Astrocyte of the spinal cord (primary cell): Measurements from ENCODE around the gene MCHR1.
A peak's percentile ranks its signal among the peaks of the same experiment; 100 is the strongest.

ENCODE experiments used
- DNase-seq: peaks from one replicate; pipeline ENCODE4 v3.0.0; 2011; ENCODE audit warnings: low read depth, low spot score
- H3K4me3 ChIP-seq: 2 replicates; pipeline ENCODE4 v1.5.1; 2011; ENCODE audit warnings: low read depth, mild to moderate bottlenecking, low read length, moderate library complexity
- in situ Hi-C: cut with HindIII; loops from 2 replicates; pipeline ENCODE4 v1.10.0; 2017; ENCODE audit warnings: low sequenced_read_pairs
- TF ChIP-seq, protein P1 (sequence below): IDR thresholded peaks from 2 replicates; pipeline ENCODE4 v1.5.1; 2012; ENCODE audit warnings: low read depth, mild to moderate bottlenecking, low read length, inconsistent platforms

MCHR1 gene

DNA sequence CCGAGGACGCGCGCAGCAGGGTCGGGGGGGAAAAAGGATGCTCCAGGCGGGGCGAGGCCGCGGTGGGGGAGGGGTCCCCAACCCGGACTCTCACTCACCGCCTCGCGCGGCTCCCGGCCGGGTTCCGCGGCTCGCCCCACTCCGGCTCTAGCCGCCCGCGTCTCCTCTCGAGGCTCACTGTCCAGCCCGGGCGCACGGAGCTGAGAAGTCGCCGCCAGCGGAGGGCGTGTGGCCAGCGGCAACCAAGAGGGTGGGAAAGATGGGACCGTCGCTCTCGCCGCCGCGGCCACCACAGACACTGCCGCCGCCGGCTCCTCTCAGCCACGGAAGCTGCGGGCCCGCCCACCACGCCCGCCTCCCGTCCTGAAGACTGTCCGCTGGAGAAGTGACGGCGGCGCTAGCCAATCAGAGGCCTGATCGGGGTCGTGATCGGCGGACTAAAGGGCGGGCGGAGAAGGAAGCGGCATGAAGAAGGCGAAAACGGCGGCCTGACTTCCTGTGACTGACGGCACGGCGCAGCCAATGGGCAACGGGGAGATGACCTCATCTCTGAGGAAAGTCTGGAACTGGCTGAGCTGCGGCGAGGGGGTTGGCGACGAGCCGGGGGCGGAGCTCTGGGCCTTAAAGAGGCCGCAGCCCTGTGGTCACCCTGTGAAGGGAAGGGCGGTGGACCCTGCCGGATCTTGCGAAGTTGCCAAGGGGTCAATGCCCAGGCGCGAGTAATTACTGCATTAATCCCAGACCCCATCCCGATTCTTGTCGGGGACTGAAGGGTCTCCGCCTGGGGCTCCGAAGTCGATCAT, 42.7 kb upstream of the MCHR1 start, which contains the start of gene MRTFA:
TSS of gene MRTFA (minus strand) at position 340 of the 803 bp plus-strand sequence.
- peak within 1 kb of the TSS; percentile 92 for H3K4me3 ChIP-seq
- in situ Hi-C loops = no loop called here
- TF ChIP-seq, protein P1, sequence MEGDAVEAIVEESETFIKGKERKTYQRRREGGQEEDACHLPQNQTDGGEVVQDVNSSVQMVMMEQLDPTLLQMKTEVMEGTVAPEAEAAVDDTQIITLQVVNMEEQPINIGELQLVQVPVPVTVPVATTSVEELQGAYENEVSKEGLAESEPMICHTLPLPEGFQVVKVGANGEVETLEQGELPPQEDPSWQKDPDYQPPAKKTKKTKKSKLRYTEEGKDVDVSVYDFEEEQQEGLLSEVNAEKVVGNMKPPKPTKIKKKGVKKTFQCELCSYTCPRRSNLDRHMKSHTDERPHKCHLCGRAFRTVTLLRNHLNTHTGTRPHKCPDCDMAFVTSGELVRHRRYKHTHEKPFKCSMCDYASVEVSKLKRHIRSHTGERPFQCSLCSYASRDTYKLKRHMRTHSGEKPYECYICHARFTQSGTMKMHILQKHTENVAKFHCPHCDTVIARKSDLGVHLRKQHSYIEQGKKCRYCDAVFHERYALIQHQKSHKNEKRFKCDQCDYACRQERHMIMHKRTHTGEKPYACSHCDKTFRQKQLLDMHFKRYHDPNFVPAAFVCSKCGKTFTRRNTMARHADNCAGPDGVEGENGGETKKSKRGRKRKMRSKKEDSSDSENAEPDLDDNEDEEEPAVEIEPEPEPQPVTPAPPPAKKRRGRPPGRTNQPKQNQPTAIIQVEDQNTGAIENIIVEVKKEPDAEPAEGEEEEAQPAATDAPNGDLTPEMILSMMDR = no peak
- peak; percentile 100 for DNase-seq

DNA sequence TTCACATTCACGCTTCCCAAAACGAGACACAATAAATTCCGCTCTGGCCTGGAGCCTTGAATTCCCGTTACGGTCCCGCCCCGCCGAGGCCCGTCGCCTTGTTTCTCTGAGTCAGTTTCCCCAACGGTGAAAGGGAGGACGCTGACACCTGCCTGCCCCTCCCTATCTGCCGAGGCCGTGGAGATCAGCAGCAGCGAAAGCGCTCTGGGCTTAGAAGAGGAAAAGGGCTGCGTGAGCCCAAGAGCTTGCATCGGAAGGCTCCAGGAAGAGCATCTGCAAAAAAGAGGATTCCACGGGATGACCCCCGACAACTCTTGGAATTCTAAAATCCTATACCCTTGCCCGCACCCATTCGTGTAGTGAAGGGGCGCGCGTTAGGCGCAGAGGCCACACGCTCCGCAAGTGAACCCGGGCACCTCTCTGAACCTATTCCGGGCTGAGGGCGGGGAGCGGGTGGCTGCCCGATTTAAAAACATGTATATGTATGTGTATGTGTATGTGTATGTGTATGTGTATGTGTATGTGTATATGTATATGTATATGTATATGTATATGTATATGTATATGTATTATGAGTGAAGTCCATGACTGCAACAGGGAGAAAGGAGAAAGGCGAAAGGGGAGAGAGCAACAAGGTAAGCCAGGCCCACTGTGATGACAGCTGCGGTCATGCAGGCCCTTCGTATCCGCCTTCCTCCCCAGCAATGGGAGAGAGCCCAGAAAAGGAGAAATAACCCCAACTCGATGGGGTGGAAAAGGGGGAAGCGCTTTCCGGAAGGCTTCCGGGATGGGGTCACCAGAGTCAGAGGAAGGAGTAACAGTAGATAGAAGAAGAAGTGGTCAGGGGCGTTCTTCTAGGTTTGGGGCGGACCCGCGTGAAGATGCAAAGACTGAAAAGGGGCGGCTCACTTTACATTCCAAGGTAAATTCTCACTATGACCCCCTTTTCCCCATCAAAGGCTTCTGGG, 41.8 kb upstream of the MCHR1 start:
- in situ Hi-C loops = no loop called here
- peak overlapping the region; percentile 60 for H3K4me3 ChIP-seq
- DNase-seq = no peak
- TF ChIP-seq, protein P1 = no peak

DNA sequence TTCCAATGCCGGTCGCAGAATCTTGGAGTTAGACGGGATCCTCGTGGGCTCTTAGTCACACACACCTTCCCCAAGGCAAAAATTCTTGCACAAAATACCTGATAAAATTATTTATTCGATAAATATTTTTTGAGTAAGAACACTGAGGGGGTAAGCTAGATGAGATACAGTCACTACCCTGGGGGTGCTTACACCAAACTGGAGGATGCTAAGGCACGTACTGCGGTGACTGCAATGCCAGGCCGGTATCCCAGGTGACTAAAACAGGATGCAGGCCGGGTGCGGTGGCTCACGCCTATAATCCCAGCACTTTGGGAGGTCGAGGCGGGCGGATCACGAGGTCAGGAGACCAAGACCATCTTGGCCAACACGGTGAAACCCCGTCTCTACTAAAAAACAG, 41.0 kb upstream of the MCHR1 start:
- no peak overlapping the region for H3K4me3 ChIP-seq
- DNase-seq = no peak
- TF ChIP-seq, protein P1 = no peak
- in situ Hi-C loops = no loop called here

GRCh38 chr22:40641269-40641668, 38.0 kb upstream of the MCHR1 start:
- no peak for DNase-seq
- TF ChIP-seq, protein P1 = no peak
- H3K4me3 ChIP-seq = no peak overlapping the region
- in situ Hi-C loops = no loop called here

DNA sequence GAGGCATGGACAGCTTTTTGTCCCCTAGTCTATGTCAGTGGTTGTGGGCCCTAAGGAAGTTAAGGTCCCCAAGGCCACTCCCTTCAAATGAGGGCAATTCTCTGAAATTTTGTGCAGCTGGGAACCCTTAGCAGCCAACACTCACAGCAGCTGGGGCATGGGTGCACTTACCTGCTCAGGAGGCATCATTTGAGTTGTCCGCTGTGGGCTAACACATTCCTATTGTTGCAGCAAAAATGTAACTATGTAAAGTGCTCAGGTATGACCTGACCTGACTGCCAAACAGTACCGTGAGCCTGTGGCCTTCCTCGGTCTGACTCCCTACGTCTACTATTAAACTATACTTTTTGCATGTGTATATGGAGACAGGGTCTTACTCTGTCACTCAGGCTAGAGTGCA, 37.0 kb upstream of the MCHR1 start:
- no peak for DNase-seq
- TF ChIP-seq, protein P1 = no peak
- in situ Hi-C loops = no loop called here
- H3K4me3 ChIP-seq = no peak overlapping the region

DNA sequence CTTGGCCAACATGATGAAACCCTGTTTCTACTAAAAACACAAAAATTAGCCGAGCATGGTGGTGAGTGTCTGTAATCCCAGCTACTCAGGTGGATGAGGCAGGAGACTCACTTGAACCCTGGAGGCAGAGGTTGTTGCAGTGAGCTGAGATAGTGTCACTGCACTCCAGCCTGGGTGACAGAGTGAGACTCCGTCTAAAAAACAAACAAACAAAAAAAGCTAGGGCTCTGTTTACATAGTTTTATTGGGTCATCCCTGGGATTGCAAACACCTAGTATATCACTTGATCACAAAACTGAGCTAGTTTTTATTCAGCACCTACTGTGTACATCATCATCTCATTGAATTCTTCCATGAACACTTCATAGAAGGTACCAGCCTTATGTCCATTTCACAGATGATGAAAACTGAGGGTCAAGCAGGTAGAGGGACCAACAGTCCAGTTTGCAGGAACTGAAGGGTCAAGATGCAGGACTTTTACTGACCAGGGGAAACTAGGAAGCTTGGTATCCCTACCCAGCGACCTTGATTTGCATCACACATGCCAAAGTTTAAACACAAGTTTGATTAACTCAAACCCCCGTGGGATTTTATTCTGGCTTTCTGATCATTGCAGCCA, 33.6 kb upstream of the MCHR1 start:
- DNase-seq = no peak

More for the DNA sequence above, 33.6 kb upstream of the MCHR1 start:
- in situ Hi-C loops = no loop called here
- no peak overlapping the region for H3K4me3 ChIP-seq
- TF ChIP-seq, protein P1 = no peak
